ENCODE results near the gene SPPL3. TPM values are rescaled to one million over a fixed set of nuclear protein-coding genes. Genes with fewer than 3 reads are reported as not detected.
A peak's percentile ranks its signal among the peaks of the same experiment; 100 is the strongest.

The SPPL3 gene
- total and polyA plus RNA-seq, 7 experiments from 2014 or later, result 22.8 to 51.8 (median 47.5) TPM

DNA sequence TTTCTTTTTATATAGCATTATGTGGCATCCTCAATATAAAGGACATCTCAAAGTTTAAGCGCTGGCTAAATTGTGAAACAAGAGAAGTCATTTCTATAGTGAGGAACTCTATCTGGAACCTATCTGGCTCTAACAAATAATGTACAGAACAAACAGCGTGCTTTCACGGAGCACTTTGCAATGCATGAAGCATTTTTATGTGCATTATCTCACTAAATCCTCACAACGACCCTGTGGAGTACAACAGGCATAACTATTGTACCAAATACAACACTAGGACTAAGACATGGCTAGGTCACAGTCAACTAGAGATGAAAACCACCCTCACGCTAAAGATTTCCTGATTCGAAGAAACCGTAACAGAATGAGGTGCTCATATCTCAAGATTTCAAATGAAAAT lies 8.6 kb downstream of the SPPL3 start:
- POLR2A ChIA-PET, result no interaction called here
- Histone ChIP-seq H3K36me3 (ENCODE audit: control insufficient read depth in 2 of 3, insufficient read depth in 3 of 3, low read length in 3 of 3) (peaks cover 0 to 3% (median 0%) of the 10 kb centered on the region in 3 experiments), H3K4me3 (ENCODE audit: low read length) (no peak overlapping the region), H3K4me1 (ENCODE audit: control insufficient read depth in 2 of 2, insufficient read depth in 2 of 2, low read length in 2 of 2) (peaks cover 0 to 24% of the 10 kb centered on the region in 2 donors), H3K27ac (ENCODE audit: low read depth, low read length) (no peak overlapping the region), H3K27me3 (ENCODE audit: control insufficient read depth in 2 of 2, insufficient read depth in 2 of 2, low read length in 2 of 2) (no peaks in the 10 kb centered on the region), H3K9me3 (ENCODE audit: control insufficient read depth in 2 of 3, low read length in 3 of 3) (no peaks in the 10 kb centered on the region)
- H3K4me3 Mint-ChIP-seq, result peak overlapping the region in 1 of 10 donors; percentile 42
- ATAC-seq (no peak), DNase-seq (no peak)
- H3K9me3 Mint-ChIP-seq, result no peaks in the 10 kb centered on the region
- H3K36me3 Mint-ChIP-seq, result peaks cover 6 to 32% (median 23%) of the 10 kb centered on the region in 5 donors
- CTCF ChIA-PET, result no interaction called here
- H3K27me3 Mint-ChIP-seq, result no peaks in the 10 kb centered on the region
- H3K27ac Mint-ChIP-seq, result no peak overlapping the region
- intact Hi-C loops (cut with micrococcal nuclease), result loop anchor here (5.0 to 10.0 kb wide), 2 partner anchors 91 to 1092 kb away; no protein-coding TSS in a partner anchor
- H3K4me1 Mint-ChIP-seq, result peaks cover 30 to 86% (median 69%) of the 10 kb centered on the region in 7 donors

DNA sequence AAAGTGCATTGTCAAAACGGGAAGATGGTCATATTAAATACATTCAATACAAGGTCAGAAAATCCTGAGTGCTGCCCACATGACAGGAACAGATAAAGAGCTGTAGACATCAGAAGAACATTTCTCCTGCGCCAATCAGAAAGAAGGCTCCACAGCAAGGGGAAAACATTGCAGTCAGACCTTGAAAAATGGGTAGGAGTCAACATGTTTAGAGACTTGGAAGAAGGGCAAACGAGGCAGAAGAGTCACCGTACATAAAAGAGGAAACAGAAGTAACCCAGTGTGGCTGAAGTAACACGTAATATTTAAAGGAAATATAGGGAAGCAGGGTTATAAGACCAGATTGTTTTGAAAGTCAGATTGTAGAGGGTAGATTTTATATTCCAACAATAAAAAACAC lies 11.9 kb downstream of the SPPL3 start:
- H3K4me3 Mint-ChIP-seq, result peak overlapping the region in 6 of 10 donors; percentile 14 to 63 (median 46)
- no peak overlapping the region for H3K4me3 ChIP-seq (ENCODE audit: low read length)
- peak overlapping the region in 4 of 9 donors; percentile 13 to 41 (median 16) for H3K27ac Mint-ChIP-seq
- no peak overlapping the region for H3K27ac ChIP-seq (ENCODE audit: low read depth, low read length)
- H3K36me3 ChIP-seq (ENCODE audit: control insufficient read depth in 2 of 3, insufficient read depth in 3 of 3, low read length in 3 of 3), result peaks cover 0 to 3% (median 0%) of the 10 kb centered on the region in 3 experiments
- ATAC-seq, result peak; percentile 57
- CTCF ChIA-PET, result no interaction called here
- peaks cover 32 to 84% (median 67%) of the 10 kb centered on the region in 7 donors for H3K4me1 Mint-ChIP-seq
- H3K27me3 Mint-ChIP-seq, result no peaks in the 10 kb centered on the region
- POLR2A ChIA-PET, result no interaction called here
- H3K27me3 ChIP-seq (ENCODE audit: control insufficient read depth in 2 of 2, insufficient read depth in 2 of 2, low read length in 2 of 2), result no peaks in the 10 kb centered on the region
- peaks cover 5 to 36% of the 10 kb centered on the region in 2 donors for H3K4me1 ChIP-seq (ENCODE audit: control insufficient read depth in 2 of 2, insufficient read depth in 2 of 2, low read length in 2 of 2)
- H3K36me3 Mint-ChIP-seq, result peaks cover 6 to 20% (median 15%) of the 10 kb centered on the region in 5 donors
- H3K9me3 Mint-ChIP-seq, result peaks cover 0 to 1% (median 0%) of the 10 kb centered on the region in 11 donors
- H3K9me3 ChIP-seq (ENCODE audit: control insufficient read depth in 2 of 3, low read length in 3 of 3), result no peaks in the 10 kb centered on the region
- intact Hi-C loops (cut with micrococcal nuclease), result loop anchor here in 1 of 2 donors (10.0 kb wide), 1 partner anchor 87 kb away; no protein-coding TSS in a partner anchor
- DNase-seq, result no peak

DNA sequence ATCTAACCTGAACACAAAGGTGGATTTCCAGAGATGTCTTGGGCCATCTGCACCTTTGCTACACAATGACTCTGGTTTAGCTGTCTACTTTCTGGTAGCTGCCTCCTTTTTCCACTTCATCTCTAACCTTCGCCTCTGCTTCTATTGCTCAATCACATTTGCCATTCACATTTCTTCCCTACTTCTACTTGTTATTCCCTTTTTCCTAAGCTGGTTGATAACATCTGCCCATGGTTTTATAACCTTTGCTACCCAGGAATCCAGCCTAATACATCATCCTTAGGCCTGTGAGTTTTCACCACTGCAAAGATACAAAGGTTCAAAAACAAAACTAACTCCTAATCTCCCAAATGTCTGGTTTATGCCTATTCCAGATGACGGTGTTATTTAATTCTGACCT lies 13.2 kb downstream of the SPPL3 start:
- Histone ChIP-seq H3K27me3 (ENCODE audit: control insufficient read depth in 2 of 2, insufficient read depth in 2 of 2, low read length in 2 of 2) (no peaks in the 10 kb centered on the region), H3K27ac (ENCODE audit: low read depth, low read length) (no peak overlapping the region), H3K36me3 (ENCODE audit: control insufficient read depth in 2 of 3, insufficient read depth in 3 of 3, low read length in 3 of 3) (peaks cover 0 to 3% (median 0%) of the 10 kb centered on the region in 3 experiments), H3K9me3 (ENCODE audit: control insufficient read depth in 2 of 3, low read length in 3 of 3) (no peaks in the 10 kb centered on the region), H3K4me3 (ENCODE audit: low read length) (no peak overlapping the region), H3K4me1 (ENCODE audit: control insufficient read depth in 2 of 2, insufficient read depth in 2 of 2, low read length in 2 of 2) (peaks cover 17 to 44% of the 10 kb centered on the region in 2 donors)
- Mint-ChIP-seq H3K4me1 (peaks cover 35 to 85% (median 72%) of the 10 kb centered on the region in 7 donors), H3K4me3 (no peak overlapping the region), H3K27me3 (no peaks in the 10 kb centered on the region), H3K9me3 (peaks cover 0 to 1% (median 0%) of the 10 kb centered on the region in 11 donors), H3K36me3 (peaks cover 6 to 20% (median 15%) of the 10 kb centered on the region in 5 donors), H3K27ac (no peak overlapping the region)
- ChIA-PET POLR2A (no interaction called here), CTCF (no interaction called here)
- no peak for ATAC-seq
- intact Hi-C loops (cut with micrococcal nuclease), result loop anchor here in 1 of 2 donors (10.0 kb wide), 1 partner anchor 86 kb away; no protein-coding TSS in a partner anchor
- DNase-seq, result no peak

DNA sequence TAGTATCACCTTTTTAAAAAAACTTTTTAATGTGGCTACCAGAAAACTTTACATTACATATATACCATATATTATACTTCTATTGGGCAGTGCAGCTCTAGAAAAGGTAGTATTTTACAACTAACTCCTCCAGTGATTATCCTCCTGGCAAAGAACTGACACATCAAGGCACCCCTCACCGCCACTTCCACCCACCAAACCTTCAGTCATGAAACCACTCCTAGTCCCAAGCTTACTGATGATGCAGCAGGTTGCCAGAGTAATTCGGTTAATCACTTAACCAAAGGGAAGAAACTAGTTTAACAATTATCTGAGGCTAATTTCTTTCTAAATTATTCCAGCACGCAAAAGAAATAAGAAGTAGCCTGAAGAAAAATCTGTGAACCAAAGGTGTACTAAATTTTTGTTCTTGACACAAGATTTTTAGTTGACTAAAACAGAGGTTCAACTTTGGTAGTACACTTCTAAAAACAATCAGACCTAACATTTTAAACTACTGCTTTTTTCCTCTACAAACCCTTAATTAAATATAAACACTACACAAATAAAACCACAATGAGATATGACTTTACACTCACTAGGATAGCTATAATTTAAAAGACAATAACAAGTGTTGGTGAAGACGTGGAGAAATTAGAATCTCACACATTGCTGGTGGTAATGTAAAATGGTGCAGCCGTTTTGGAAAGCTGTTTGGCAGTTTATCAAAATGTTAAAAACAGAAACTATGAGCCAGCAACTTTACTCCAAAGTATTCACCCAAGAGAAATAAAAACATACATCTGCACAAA lies 16.7 kb downstream of the SPPL3 start:
- Mint-ChIP-seq H3K36me3 (peaks cover 0 to 11% (median 8%) of the 10 kb centered on the region in 5 donors), H3K9me3 (peaks cover 0 to 1% (median 0%) of the 10 kb centered on the region in 11 donors), H3K4me3 (peak overlapping the region in 7 of 10 donors; percentile 16 to 52 (median 39)), H3K27me3 (no peaks in the 10 kb centered on the region), H3K4me1 (peaks cover 34 to 86% (median 79%) of the 10 kb centered on the region in 7 donors), H3K27ac (peak overlapping the region in 5 of 9 donors; percentile 1 to 52 (median 31))
- intact Hi-C loops (cut with micrococcal nuclease), result loop anchor here in 1 of 2 donors (2.0 kb wide), 1 partner anchor 15 kb away; no protein-coding TSS in a partner anchor
- no peaks in the 10 kb centered on the region for H3K36me3 ChIP-seq (ENCODE audit: control insufficient read depth in 2 of 3, insufficient read depth in 3 of 3, low read length in 3 of 3)
- no peak for ATAC-seq
- H3K9me3 ChIP-seq (ENCODE audit: control insufficient read depth in 2 of 3, low read length in 3 of 3), result no peaks in the 10 kb centered on the region
- ChIA-PET CTCF (no interaction called here), POLR2A (interaction anchor here (0.6 to 0.7 kb wide), 2 partner anchors 14 to 33 kb away, joined by 3 to 4 read pairs; no protein-coding TSS in a partner anchor)
- H3K27me3 ChIP-seq (ENCODE audit: control insufficient read depth in 2 of 2, insufficient read depth in 2 of 2, low read length in 2 of 2), result no peaks in the 10 kb centered on the region
- H3K27ac ChIP-seq (ENCODE audit: low read depth, low read length), result no peak overlapping the region
- H3K4me3 ChIP-seq (ENCODE audit: low read length), result no peak overlapping the region
- peaks cover 23 to 35% of the 10 kb centered on the region in 2 donors for H3K4me1 ChIP-seq (ENCODE audit: control insufficient read depth in 2 of 2, insufficient read depth in 2 of 2, low read length in 2 of 2)
- no peak for DNase-seq

DNA sequence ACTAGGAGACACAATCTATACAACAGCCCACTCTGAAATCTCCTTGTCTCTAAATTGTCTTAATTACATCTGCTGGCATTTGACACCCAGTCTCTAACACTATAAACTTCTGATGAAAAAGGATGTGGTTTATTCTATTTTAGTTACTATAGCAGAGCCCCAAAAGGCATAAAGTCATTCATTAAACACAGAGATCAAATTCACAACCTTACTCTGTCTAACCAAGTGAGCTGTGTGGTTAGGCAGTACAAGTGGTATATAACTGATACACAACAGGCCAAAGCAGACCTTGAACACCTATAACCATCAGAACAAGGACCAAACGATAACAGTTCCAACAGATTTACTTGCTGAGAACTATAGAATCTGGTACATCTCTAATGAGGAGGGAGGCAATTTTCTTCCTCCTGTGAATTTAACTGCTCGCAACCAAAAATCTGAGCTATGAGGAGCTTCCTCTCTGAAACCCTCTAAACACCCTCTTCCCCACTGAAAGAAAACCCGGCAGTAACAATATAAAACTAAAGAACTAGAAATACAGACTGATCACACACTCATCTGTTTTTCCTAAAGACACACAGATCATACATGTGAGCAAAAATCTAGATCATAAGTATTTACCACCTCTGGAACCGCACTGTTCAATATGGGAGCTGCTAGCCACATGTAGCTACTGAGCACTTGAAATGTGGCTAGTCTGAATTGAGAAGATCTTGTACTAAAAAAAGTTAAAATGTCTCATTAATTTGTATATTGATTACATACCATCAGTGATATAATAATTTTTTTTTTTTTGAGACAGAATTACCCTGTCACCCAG lies 17.7 kb downstream of the SPPL3 start:
- DNase-seq (peak in 5 of 9 donors; percentile 5 to 39 (median 18)), ATAC-seq (peak; percentile 86)
- Mint-ChIP-seq H3K27ac (peak overlapping the region; percentile 1 to 76 (median 22)), H3K27me3 (no peaks in the 10 kb centered on the region), H3K36me3 (peaks cover 0 to 5% (median 4%) of the 10 kb centered on the region in 5 donors), H3K4me1 (peaks cover 32 to 89% (median 82%) of the 10 kb centered on the region in 7 donors), H3K9me3 (peaks cover 0 to 3% (median 0%) of the 10 kb centered on the region in 11 donors), H3K4me3 (peak overlapping the region; percentile 39 to 73 (median 54))
- Histone ChIP-seq H3K27me3 (ENCODE audit: control insufficient read depth in 2 of 2, insufficient read depth in 2 of 2, low read length in 2 of 2) (no peaks in the 10 kb centered on the region), H3K27ac (ENCODE audit: low read depth, low read length) (no peak overlapping the region), H3K9me3 (ENCODE audit: control insufficient read depth in 2 of 3, low read length in 3 of 3) (no peaks in the 10 kb centered on the region), H3K4me3 (ENCODE audit: low read length) (no peak overlapping the region), H3K36me3 (ENCODE audit: control insufficient read depth in 2 of 3, insufficient read depth in 3 of 3, low read length in 3 of 3) (no peaks in the 10 kb centered on the region), H3K4me1 (ENCODE audit: control insufficient read depth in 2 of 2, insufficient read depth in 2 of 2, low read length in 2 of 2) (peaks cover 23 to 29% of the 10 kb centered on the region in 2 donors)
- ChIA-PET CTCF (interaction anchor here (0.6 to 0.7 kb wide), 2 partner anchors 13 to 303 kb away, joined by 3 to 5 read pairs; no protein-coding TSS in a partner anchor), POLR2A (no interaction called here)
- intact Hi-C loops (cut with micrococcal nuclease), result loop anchor here (1.0 to 2.0 kb wide), 2 partner anchors 16 to 17 kb away; no protein-coding TSS in a partner anchor

DNA sequence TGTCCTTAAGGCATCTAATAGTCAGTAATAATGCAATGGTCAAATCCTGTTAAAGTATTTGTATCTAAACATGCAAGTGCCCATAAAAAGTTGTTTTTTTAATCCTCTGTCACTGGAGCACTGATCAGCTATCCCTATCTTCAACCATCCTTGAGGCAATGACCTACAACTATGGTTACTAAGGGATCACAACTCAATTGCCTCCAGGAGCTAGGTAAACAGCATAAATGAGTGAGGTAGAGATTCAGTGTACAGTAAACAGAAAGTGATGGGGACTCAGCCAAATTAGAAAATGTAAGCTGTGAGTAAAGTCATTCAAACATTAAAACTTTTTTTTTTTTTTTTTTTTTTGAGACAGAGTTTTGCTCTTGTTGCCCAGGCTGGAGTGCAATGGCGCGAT lies 18.6 kb downstream of the SPPL3 start:
- Mint-ChIP-seq H3K4me1 (peaks cover 32 to 88% (median 80%) of the 10 kb centered on the region in 7 donors), H3K27ac (peak overlapping the region in 2 of 9 donors; percentile 22 to 59), H3K4me3 (peak overlapping the region in 5 of 10 donors; percentile 1 to 67 (median 26)), H3K9me3 (peaks cover 0 to 3% (median 0%) of the 10 kb centered on the region in 11 donors), H3K36me3 (peaks cover 0 to 5% (median 0%) of the 10 kb centered on the region in 5 donors), H3K27me3 (no peaks in the 10 kb centered on the region)
- ATAC-seq (no peak), DNase-seq (no peak)
- intact Hi-C loops (cut with micrococcal nuclease), result no loop called here
- Histone ChIP-seq H3K4me1 (ENCODE audit: control insufficient read depth in 2 of 2, insufficient read depth in 2 of 2, low read length in 2 of 2) (peaks cover 23 to 29% of the 10 kb centered on the region in 2 donors), H3K27me3 (ENCODE audit: control insufficient read depth in 2 of 2, insufficient read depth in 2 of 2, low read length in 2 of 2) (no peaks in the 10 kb centered on the region), H3K9me3 (ENCODE audit: control insufficient read depth in 2 of 3, low read length in 3 of 3) (no peaks in the 10 kb centered on the region), H3K36me3 (ENCODE audit: control insufficient read depth in 2 of 3, insufficient read depth in 3 of 3, low read length in 3 of 3) (no peaks in the 10 kb centered on the region), H3K27ac (ENCODE audit: low read depth, low read length) (no peak overlapping the region), H3K4me3 (ENCODE audit: low read length) (no peak overlapping the region)
- CTCF ChIA-PET, result interaction anchor here (0.7 kb wide), 1 partner anchor 303 kb away, joined by 5 read pairs; no protein-coding TSS in a partner anchor
- POLR2A ChIA-PET, result no interaction called here
